SHP77 (cell line): ENCODE measurements around the gene CHD9.
"Not testable (repeated sequence)": the region's sequence is repeated elsewhere in the genome, so short reads cannot be mapped to it uniquely, and the experiment has no call there.

Source experiments
- DNase-seq, 2 experiments: peaks; one replicate each; lab custom pipeline; 2025; lab: John Stamatoyannopoulos, UW

CHD9 gene

GRCh38 chr16:53207810-53208752, 153.3 kb downstream of the CHD9 start:
- DNase-seq = peak; percentile 86 to 87

- DNase-seq = no peak
These were observed 154.6 kb downstream of the CHD9 start for GRCh38 chr16:53209429-53209828.

- no peak for DNase-seq
These were observed 155.1 kb downstream of the CHD9 start for GRCh38 chr16:53209877-53210276.

- DNase-seq = no peak
These were observed 156.5 kb downstream of the CHD9 start for GRCh38 chr16:53211253-53211652.

GRCh38 chr16:53212893-53213223, 158.1 kb downstream of the CHD9 start:
- DNase-seq = no peak

GRCh38 chr16:53213542-53213941, 158.8 kb downstream of the CHD9 start:
- DNase-seq = no peak

- no peak for DNase-seq
These were observed 162.0 kb downstream of the CHD9 start for GRCh38 chr16:53216798-53217197.

GRCh38 chr16:53219371-53219770, 164.6 kb downstream of the CHD9 start:
- DNase-seq = no peak

- DNase-seq = no peak
These were observed 165.1 kb downstream of the CHD9 start for GRCh38 chr16:53219795-53220454.

- DNase-seq = no peak
These were observed 165.8 kb downstream of the CHD9 start for GRCh38 chr16:53220585-53220984.

- DNase-seq = no peak
These were observed 170.3 kb downstream of the CHD9 start for GRCh38 chr16:53224951-53225533.

GRCh38 chr16:53232826-53233529, 178.2 kb downstream of the CHD9 start:
- no peak for DNase-seq

GRCh38 chr16:53234836-53235235, 180.0 kb downstream of the CHD9 start:
- DNase-seq = no peak

- DNase-seq = no peak
These were observed 181.1 kb downstream of the CHD9 start for GRCh38 chr16:53235851-53236250.

- DNase-seq = no peak
These were observed 194.5 kb downstream of the CHD9 start for GRCh38 chr16:53249331-53249730.

- DNase-seq = no peak
These were observed 202.2 kb downstream of the CHD9 start for GRCh38 chr16:53257001-53257400.

- no peak for DNase-seq
These were observed 204.0 kb downstream of the CHD9 start for GRCh38 chr16:53258809-53259208.

GRCh38 chr16:53261276-53261675, 206.5 kb downstream of the CHD9 start:
- DNase-seq = no peak

GRCh38 chr16:53262645-53263044, 207.9 kb downstream of the CHD9 start:
- no peak for DNase-seq

GRCh38 chr16:53266156-53266555, 211.4 kb downstream of the CHD9 start:
- no peak for DNase-seq

GRCh38 chr16:53278498-53278897, 223.7 kb downstream of the CHD9 start:
- DNase-seq = not testable (repeated sequence)

GRCh38 chr16:53281280-53281679, 226.5 kb downstream of the CHD9 start:
- no peak for DNase-seq
